Hematopoietic multipotent progenitor cell treated with erythropoietin and hydrocortisone succinate and interleukin-3 and kit ligand, for 15 days (in vitro differentiated cells): ENCODE data around the gene ZNF217.
A peak's percentile ranks its signal among the peaks of the same experiment; 100 is the strongest.
"Not testable (repeated sequence)": the region's sequence is repeated elsewhere in the genome, so short reads cannot be mapped to it uniquely, and the experiment has no call there.

ENCODE experiments used
- DNase-seq: peaks from one replicate; pipeline ENCODE4 v3.0.0-alpha.2; 2015; ENCODE audit warnings: low spot score

The ZNF217 gene

DNA sequence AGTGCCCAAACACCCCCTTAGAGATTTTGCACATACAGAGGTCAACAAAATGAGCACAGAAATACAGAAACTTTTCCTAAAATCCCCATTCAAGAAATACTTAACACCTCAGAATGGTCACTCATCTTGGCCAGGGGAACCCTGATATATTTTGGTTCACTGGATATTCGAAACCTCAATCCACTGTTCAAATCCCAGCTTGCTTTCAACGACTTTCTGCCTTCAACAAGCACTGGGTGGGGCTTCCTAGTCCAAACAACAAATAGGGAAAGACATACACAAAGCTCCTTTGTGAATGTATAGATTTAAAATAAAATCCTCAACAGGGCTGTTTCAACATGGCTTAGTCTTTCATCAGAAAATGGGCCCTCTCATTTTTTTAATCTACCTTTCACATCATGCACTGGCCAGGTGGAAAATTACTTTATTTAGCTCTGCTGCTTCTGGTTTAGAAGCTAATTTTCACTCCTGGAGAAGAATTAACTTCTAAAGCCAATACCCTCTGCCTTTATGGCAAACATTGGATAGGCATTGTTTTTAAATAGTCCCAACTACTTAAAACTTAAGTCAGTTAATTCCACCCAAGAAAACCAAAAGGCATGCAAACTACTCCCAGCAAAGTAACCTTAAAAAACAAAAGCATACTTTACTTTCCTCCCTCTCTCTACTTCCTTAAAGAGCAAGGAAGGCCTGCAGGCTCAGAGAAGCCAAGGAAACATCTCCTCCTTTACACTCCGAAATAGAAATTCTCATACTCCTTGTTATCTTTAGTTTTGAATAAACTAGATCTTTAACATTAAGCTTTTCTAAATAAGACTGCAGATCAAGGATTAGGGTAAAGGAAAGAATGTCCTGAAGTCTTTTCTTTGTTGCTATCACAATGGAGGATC, 9.7 kb downstream of the ZNF217 start:
- DNase-seq, result not testable (repeated sequence)

DNA sequence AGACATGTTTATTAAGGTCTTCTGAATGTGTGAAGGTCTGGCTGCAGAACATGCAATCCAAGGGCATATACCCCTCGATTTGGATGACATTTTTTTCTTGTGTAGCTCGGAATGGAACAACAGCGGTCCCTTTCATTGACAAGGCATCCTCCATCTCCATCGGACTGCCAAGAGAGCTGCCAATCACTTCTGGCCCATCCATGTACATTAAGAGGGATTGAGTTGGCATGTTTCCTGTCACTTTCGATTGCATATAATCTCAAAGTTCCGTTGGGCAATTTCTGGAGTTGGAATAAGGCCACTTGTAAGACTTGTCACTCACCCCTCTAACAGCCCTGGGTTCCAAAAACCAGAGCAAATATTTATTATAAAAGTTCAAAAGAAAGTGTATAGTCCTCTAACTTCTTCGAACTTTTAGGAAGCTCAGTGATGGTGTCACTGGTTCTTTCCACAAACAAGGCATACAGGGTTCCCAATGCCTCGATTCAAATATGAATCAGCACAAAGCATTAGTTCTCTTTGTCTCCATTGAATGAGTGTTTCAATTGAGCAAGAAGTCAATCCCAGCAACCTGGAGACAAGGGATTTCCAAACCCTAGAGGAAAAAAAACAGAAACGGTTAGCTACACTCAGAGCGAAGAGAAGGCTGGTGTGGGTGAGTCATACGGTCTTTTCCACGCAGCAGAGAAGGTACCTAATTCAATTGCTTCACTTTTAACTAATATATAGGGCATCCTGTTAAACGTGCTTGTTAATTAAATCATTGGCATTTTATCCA, 10.9 kb downstream of the ZNF217 start:
- no peak for DNase-seq

DNA sequence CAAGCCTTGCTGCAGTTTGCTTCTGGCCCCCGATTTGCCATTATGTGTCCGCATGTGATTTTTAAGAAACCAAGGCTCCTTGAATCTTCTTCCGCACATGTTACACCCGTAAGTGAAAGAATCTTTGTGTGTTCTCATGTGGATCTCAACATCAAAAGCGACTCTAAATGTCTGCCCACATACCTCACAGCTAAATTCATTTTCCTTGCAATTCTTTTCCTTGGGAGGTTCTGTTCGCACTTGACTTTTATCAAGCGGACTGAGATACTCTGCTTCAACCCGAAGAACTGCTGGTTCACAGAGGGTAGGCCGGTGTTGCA, 11.4 kb downstream of the ZNF217 start:
- no peak for DNase-seq

DNA sequence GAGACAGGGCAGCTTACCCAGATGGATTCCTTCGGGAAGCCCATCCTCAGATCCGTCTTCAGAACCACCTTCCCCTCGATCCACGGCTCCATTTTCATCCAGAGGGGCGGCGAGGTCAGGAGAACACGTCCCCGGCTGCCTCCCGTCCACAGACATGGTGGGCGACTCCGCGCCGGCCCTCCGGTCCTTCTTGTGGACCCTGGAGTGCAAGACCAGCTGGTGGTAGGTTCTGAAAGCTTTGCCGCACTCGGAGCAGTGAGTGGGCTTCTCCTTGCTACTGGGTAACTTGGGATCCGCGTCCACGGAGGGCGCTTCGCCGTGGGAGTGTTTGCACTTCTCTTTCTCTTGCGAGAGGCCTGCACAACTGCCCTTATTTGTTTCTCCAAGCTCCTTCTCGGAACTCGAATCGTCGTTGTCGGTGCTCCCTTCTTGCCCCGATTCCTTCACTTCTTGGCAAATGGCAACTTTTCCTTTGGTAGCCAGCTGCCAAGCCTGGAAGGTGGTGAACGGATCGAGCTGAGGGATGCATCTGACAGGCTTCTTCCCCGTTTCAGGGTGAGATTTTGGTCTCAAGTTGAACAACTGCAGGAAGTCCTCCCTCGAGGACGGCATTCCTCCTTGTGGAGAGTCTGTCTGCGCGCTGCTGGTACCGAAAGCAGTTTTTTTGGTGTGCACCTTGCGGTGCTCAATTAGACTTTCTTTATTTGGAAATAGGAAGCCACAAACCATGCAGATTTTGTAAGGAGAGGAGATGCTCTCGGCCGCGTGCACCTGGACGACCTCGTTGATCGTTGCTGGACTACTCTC, 12.0 kb downstream of the ZNF217 start:
- no peak for DNase-seq

DNA sequence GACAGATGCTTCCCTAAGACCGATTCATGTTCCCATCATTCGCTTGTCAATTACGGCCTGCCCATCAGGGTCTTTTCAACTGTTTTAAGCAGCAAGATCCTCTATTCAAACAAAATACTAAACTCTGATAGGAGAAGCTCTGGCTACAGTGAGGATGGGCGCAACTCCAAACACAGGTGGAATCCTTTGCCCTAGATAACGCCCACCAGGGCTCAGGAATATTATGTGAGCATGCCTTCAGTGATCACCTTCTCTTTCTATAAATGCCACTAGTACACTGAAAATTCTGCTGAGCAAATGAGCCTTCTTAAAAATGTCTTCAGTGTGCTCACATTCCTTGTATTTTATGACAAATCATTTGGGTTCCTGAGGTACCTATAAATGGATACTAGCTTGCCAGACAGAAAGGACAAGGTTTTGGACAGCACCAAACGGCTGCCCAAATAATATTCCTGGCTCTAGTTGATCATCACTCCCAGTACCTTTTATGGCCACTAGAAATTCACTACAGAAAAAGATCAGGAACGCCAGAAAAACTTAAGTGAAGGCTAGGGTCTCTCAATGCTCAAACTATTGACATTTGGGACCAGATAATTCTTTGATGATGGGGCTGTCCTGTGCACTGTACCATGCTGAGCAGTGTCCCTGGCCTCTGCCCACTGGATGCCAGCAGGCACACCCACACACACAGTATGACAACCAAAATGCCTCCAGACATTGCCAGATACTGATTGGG, 13.1 kb downstream of the ZNF217 start:
- no peak for DNase-seq

DNA sequence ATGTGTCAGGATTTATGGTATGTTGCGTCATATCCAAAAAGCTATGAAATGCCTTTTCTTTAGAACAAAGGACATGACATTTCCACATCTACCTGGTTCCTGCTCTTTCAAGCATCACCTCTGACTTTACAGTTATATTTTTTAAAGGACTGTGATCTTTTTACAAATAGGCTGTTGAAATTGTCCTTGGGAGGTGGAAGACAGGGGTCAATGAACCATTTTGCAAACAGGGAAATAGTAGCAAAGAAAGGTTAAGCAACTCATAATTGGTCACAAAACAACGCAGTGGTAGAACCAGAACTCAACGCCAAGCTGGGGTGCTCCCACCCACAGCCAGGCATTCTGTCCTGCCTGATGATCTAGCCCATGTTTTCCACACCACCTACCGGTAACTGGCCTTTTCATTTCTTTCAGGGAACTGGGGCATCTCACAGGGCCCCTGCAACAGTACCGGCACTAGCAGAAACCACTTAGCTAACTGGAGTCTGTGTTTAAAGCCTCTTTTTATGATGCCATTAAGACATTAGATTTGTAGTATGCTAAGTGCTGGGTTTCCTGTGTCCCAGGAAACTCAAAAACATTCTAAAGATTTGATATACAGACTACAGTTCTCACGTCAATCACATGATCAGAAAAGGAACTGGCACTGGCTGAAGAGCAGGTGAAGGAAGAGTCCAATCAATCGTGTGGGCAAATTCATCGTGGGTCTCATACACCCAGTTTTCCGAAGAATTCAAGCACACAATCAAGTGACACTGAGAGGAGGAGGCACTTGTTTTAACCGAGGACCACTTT, 13.9 kb downstream of the ZNF217 start:
- DNase-seq, result peak; percentile 24

DNA sequence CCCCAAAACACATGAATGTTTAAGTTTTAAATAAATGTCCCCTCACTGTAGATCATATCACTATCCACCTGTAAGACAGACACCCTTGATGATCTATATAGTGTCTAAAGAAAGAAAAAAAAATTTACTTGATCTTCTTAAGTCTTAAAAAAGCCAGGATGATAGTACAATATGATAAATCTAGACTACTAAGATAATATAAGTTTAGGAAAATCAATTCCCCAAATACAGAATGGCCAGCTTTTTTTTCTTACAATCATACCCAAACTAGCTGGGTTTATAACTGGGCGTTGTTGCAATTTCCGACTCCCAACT, 14.4 kb downstream of the ZNF217 start:
- DNase-seq, result no peak

DNA sequence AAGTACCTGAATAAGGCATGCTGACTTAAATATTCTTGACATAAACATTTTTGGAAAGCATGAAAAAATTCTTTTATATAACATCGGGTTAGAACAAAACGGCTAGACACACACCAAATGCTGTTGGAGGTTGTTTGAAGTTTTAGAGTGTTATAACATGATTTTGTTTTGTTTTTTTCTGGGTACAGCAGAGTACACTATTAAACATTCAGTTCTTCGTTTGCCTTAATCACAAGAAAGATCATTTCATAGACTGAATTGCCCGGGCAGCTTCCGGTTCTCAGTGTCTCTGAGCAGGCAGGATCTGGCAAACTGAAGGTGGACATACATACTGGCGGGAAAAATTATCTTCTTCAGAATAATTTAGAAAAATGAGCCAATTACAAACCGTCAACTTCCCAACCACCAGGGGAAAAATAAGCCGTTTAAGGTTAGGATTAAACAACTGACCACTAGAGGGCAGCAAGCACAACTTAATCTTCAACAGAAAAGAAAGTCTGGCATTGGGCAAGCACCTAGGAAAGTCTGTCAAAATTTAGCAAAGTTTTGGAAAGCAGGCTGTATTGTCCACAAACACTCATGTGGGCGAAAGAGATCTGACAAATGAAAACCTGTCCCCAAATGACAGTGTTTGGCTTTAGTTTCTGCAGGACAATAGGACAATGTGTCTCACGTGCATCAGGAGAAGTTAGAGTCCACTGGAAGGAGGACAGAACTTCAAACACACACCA, 15.0 kb downstream of the ZNF217 start:
- peak; percentile 93 for DNase-seq

DNA sequence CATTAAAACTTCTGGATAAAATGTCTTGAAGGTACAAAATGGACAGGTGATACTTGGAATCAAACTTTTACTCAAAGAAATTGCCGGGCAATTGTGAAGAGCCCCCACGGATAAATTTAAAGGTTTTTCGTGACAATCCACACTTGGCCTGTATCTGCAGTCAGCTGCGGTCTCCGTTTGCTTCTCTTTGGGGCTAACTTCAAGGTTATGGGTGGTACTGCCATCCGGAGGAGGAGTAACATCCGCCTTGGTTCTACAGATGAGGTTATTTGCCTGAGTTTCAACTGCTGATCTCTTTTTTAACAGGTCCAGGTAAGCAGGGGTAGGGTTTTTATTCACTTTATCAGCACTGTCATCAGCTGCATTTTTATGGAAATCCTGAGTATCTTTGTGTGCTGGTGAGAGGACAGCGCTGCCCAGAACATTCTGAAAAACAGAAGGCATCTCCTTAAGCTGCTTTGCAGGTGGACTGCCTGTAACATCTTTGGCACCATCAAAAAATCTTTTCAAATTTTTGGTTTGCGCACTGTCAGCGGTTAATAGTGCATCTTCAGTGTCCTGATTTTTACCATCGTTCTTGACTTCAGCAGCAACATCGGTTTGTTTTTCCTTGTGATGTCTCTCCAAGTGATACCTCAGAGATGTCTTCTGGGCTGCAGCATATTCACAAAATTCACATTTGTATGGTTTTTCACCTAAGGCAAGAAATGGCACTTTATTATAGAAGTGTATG, 16.9 kb downstream of the ZNF217 start:
- DNase-seq, result no peak

DNA sequence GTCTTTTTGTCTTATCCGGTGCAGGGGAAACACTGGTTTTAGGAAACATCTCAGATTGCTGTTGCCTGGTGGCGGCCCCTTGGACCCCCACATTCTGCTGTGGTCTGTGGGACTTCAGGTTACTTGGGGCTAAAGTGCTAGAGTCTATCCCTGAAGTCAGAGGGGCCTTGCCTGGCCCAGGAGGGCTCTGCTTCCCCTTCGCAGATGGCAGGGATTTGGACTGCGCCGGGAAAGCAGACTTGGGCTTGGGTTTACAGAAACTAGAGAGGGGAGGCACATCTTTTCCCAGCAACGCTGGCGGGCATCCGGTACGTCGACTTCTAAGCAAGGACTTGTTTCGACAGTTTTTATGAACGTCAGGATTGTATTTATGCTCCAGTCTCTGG, 17.5 kb downstream of the ZNF217 start:
- DNase-seq, result no peak

DNA sequence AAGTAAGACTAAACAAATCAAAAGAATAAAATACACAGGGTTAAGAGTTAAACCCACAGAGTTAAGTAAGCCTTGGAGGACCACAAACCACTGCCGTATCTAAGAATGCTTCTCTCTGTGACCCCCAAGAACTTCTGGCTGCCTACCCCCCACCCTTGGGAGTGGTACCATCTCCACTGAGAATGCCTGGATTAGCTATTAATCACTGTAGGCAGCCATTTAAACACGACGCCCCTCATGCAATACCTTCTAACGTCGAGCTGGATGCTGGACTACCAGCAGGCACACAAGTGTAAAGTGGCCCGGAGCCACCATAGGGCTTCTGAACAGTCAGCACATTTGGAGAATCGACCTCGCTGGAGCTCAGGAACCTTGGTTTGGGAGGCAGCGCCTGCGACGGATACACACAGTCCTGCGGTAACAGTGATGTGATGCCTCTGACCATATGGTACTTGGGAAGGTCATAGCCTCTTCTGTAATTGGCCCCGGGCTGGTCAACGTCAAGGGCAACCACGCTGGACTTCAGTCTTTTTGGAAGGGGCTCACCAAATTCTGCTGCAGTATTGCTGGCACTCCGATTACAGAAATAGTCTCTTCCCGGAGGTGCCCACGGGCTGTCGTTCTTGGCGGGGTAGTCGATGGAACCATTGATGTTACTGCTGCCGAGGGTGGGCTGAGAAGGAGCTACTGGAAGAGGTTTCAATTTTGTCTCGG, 18.0 kb downstream of the ZNF217 start:
- no peak for DNase-seq

DNA sequence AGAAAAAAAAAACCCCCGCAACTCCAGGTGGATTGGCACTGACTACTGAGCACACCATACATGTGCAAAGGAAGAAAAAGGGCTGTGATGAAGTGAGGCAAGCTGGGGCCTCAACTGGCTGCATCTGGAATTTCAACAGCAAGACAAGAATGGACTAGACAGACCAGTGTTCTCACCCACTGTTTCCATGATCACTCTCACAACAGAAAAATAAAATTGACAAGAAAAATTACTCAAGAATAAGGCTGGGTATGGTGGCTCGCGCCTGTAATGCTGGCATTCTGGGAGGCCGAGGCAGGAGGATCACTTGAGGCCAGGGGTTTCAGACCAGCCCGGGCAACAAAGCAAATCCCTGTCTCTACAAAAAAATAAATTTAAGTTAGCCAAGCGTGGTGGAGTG, 18.8 kb downstream of the ZNF217 start:
- no peak for DNase-seq

DNA sequence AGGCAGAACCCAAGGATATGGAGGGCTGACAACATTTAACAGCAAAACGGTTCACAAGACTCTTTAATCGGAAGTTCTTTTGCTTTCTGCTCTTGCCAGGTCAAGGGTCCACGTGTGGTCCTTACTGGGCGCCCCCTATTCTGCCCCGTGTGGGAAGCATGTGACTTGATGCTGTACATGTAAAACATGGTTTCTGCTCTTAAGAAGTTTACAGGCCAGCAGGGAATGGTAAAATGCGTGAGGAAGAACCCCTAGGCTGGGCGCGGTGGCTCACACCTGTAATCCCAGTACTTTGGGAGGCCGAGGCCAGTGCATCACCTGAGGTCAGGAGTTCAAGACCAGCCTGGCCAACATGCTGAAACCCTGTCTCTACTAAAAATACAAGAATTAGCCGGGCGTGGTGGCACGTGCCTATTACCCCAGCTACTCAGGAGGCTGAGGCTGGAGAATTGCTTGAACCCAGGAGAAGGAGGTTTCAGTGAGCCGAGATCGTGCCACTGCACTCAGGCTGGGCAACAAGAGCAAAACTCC, 19.3 kb downstream of the ZNF217 start:
- no peak for DNase-seq

DNA sequence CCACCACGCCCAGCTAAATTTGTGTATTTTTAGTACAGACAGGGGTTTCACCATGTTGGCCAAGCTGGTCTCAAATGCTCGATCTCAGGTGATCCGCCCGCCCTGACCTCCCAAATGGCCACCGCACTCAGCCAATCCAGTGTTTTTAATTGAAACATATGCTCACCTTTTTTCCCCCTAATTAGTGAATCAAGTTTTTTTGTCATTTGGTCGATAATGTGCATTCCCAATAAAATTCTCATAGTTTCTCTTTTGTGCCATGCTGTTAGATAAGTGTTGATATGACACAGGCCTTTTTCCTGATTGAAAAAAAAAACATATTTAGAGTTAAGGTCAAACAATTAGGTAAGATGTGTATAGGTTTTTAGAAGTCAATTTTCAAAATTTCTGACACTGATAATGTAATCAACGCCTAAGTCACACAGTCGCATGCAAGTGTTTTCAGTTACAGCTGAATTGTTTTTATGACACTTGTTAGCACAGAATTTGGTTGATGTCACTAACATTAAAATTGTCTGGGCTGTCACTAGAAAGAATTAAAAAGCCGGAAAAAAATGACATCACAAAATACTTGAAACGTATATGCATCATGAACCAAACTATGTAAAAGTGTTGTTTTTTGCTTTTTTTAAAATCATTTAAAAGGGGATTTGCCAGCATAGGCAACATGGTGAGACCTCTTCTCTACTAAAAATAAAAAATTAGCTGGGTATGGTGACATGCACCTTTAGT, 21.9 kb downstream of the ZNF217 start:
- no peak for DNase-seq

DNA sequence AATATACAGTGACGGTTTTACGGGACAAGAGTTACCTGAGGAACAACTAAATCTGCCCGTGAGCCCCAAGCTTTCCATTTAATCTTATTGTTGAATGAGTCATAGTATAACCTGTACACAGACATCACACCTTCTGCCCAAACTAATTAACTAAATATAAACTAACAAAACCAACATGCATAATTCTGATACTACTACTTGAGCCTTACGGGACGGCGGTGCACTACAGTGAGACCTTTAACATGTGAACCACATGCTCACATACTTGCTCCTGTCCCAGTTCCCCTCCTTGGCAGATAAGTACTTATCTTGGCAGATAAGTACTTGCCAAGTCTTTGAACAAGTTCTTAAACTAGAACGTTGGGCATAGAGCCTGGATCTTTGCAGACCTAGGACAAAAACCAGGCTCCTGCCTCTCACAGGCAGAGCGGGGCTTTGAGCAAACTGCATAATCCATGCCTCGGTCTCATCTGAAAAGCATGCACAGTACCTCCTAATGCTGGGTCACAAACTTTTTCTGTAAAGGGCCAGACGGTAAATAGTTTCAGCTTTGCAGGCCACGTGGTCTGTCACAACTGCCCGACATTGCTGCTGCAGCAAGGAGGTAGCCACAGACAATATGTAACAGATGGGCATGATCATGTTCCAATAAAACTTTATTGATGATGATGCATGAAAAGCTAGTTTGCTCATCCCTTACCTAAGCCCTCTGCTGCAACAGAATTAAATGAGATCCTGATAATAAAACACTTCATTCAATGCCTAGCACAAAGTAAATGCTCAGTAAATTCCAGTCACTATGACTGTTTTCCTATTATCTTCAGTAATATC, 23.0 kb downstream of the ZNF217 start:
- DNase-seq, result no peak

DNA sequence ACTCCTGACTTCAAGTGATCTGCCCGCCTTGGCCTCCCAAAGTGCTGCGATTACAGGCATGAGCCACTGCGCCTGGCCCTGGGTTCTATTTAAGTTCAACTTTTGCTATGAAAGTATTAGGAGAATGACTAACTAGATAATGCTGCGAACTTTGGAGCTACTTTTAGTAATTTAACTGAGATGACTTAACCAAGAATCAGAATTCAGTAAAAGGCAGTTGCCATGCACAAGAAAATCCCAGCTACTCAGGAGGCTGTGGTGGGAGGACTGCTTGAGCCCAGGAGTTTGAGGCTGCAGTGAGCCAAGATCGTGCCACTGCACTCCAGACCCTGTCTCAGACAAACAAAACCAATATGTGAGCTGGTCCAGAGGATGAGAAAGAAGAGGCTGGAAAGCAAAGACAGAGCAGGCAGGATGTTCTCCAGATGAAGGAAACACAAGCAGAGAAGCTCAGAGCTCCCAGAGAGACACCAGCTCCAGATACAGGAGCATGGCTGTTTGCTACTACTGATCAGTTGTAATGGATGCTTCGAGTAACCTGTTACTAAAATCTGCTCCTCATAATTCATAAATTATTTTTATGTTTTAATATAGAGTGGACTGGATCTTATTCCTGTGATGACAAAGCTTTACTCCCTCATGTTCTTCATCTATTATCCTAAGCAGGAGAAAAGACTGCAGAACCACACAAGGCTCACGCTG, 23.9 kb downstream of the ZNF217 start:
- DNase-seq, result no peak

DNA sequence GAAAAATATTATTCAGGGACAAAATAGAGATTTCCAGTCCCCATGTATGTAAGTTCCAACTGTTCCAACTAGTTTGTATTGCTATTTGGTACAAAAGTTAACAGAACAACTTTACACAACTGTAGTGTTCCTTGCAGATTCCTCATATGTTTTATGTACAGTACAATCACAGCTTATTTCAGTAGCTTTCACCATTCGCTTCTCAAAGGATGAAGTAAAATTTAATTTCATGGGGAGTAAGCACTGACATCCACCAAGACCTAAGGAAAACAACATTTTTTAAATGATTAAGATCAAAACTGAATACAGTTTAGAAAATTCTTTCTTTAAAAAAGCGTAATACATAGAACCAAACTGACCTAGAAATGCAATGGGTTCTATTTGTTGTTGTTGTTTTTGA, 24.6 kb downstream of the ZNF217 start:
- DNase-seq, result no peak
